Left lung (tissue), 10 donors: ENCODE results near the gene TNFAIP3. TPM values are rescaled to one million over a fixed set of nuclear protein-coding genes. Genes with fewer than 3 reads are reported as not detected.
A peak's percentile ranks its signal among the peaks of the same experiment; 100 is the strongest.

Experiments
- ATAC-seq: fragments of 200-7000 bp; cut with Tn5 transposase; one replicate; pipeline ENCODE4 v1.9.1; 2020; ENCODE audit warnings: moderate library complexity
- DNase-seq, 4 donors: peaks; one replicate each; pipeline ENCODE4 v3.0.0-alpha.2; 2013 to 2020
- H3K27ac ChIP-seq, 2 donors: fragments of 200-600 bp; sonication (generic) in 1 of 2; one replicate each; pipeline versions ENCODE4 v1.5.0 to v1.8.0; 2020 to 2021
- H3K27me3 ChIP-seq, 2 donors: fragments of 200-600 bp; sonication (generic) in 1 of 2; one replicate each; pipeline versions ENCODE4 v1.5.0 to v1.8.0; 2020 to 2021
- H3K36me3 ChIP-seq, 2 donors: fragments of 200-600 bp; sonication (generic) in 1 of 2; one replicate each; pipeline versions ENCODE4 v1.5.0 to v1.8.0; 2020 to 2021
- H3K4me1 ChIP-seq, 2 donors: fragments of 200-600 bp; one replicate each; pipeline ENCODE4 v1.8.0; 2021
- H3K4me3 ChIP-seq, 2 donors: fragments of 200-600 bp; sonication (generic) in 1 of 2; one replicate each; pipeline versions ENCODE4 v1.5.0 to v1.8.0; 2020 to 2021; ENCODE audit warnings: mild to moderate bottlenecking in 1 of 2
- H3K9me3 ChIP-seq, 2 donors: fragments of 200-600 bp; sonication (generic) in 1 of 2; one replicate each; pipeline versions ENCODE4 v1.5.0 to v1.8.0; 2020 to 2021
- CTCF ChIP-seq, 2 donors: fragments of 200-600 bp; sonication (generic) in 1 of 2; IDR thresholded peaks; one replicate each; pipeline versions ENCODE4 v1.5.0 to v1.8.0; 2021; ENCODE audit warnings: antibody characterized with exemption in 2 of 2
- intact Hi-C, 2 donors: fragments of 100-400 bp; cut with DNase I; formaldehyde crosslinking; loops; one replicate each; pipeline versions ENCODE4 v1.11.2 to v1.14.2; 2022
- polyA plus RNA-seq, 6 donors: library from polyadenylated mRNA; unstranded; fragments of 120-200 nt; gene quantifications; one replicate each; pipeline ENCODE4 v1.2.1, GENCODE V29; 2013; ENCODE audit not compliant: insufficient read length in 6 of 6
- total RNA-seq, 2 donors: library from RNA; stranded (reverse); fragmentation: NEBNext Ultra II Directional; extraction: Animal tissue kit (Norgen Biotek cat#: 25700); gene quantifications; one replicate each; pipeline ENCODE4 v1.2.1, GENCODE V29; 2021
- donor health status: DM: no; HTN: yes; CAD: no.
- donor health status: DM: no; HTN: no; CAD: no.

TNFAIP3 gene
- total and polyA plus RNA-seq, 8 donors, result 14.6 to 102 (median 17.2) TPM

- DNase-seq (peak in 1 of 4 donors; percentile 28), ATAC-seq (no peak)
- no peaks in the 10 kb centered on the region for H3K27me3 ChIP-seq
- H3K9me3 ChIP-seq, result no peaks in the 10 kb centered on the region
- no peaks in the 10 kb centered on the region for H3K36me3 ChIP-seq
- no peak overlapping the region for H3K4me3 ChIP-seq
- H3K27ac ChIP-seq, result no peak overlapping the region
- intact Hi-C loops, result no loop called here
- peaks cover 3 to 49% of the 10 kb centered on the region in 2 donors for H3K4me1 ChIP-seq
- TF ChIP-seq CTCF (IDR thresholded peaks at IDR 0.05), result no peak
Observed at GRCh38 chr6:137820952-137821351, 46.1 kb upstream of the TNFAIP3 start.

- DNase-seq, result no peak
- TF ChIP-seq CTCF (IDR thresholded peaks at IDR 0.05), result no peak
- Histone ChIP-seq H3K4me3 (no peak overlapping the region), H3K27me3 (no peaks in the 10 kb centered on the region), H3K36me3 (no peaks in the 10 kb centered on the region), H3K27ac (no peak overlapping the region), H3K9me3 (no peaks in the 10 kb centered on the region), H3K4me1 (peaks cover 3 to 46% of the 10 kb centered on the region in 2 donors)
- intact Hi-C loops, result no loop called here
- ATAC-seq, result no peak
Observed at GRCh38 chr6:137821491-137821890, 45.6 kb upstream of the TNFAIP3 start.

GRCh38 chr6:137823826-137824555, 43.1 kb upstream of the TNFAIP3 start:
- Histone ChIP-seq H3K27ac (peak overlapping the region in 1 of 2 donors; percentile 60), H3K27me3 (no peaks in the 10 kb centered on the region), H3K4me3 (no peak overlapping the region), H3K9me3 (no peaks in the 10 kb centered on the region), H3K4me1 (peaks cover 3 to 35% of the 10 kb centered on the region in 2 donors), H3K36me3 (no peaks in the 10 kb centered on the region)
- DNase-seq, result peak in 2 of 4 donors; percentile 73 to 75
- intact Hi-C loops, result no loop called here
- TF ChIP-seq CTCF (IDR thresholded peaks at IDR 0.05), result no peak
- ATAC-seq, result peak; percentile 71

GRCh38 chr6:137824556-137824879, 42.5 kb upstream of the TNFAIP3 start:
- no peak for TF ChIP-seq CTCF (IDR thresholded peaks at IDR 0.05)
- H3K27ac ChIP-seq, result peak overlapping the region in 1 of 2 donors; percentile 60
- ATAC-seq (no peak), DNase-seq (no peak)
- no peak overlapping the region for H3K4me3 ChIP-seq
- no peaks in the 10 kb centered on the region for H3K9me3 ChIP-seq
- intact Hi-C loops, result no loop called here
- no peaks in the 10 kb centered on the region for H3K36me3 ChIP-seq
- peaks cover 3 to 35% of the 10 kb centered on the region in 2 donors for H3K4me1 ChIP-seq
- no peaks in the 10 kb centered on the region for H3K27me3 ChIP-seq

GRCh38 chr6:137824896-137825295, 42.2 kb upstream of the TNFAIP3 start:
- TF ChIP-seq CTCF (IDR thresholded peaks at IDR 0.05), result no peak
- DNase-seq, result no peak
- Histone ChIP-seq H3K27ac (no peak overlapping the region), H3K36me3 (no peaks in the 10 kb centered on the region), H3K27me3 (no peaks in the 10 kb centered on the region), H3K4me1 (peaks cover 3 to 31% of the 10 kb centered on the region in 2 donors), H3K9me3 (no peaks in the 10 kb centered on the region), H3K4me3 (no peak overlapping the region)
- no peak for ATAC-seq
- intact Hi-C loops, result no loop called here
